Suppressor macrophage (primary cell): ENCODE data around the gene NDUFA3.

ENCODE experiments used
- DNase-seq, 4 experiments: peaks; one replicate each; pipeline ENCODE4 v3.0.0-alpha.2; 2020 to 2022

Gene NDUFA3

GRCh38 chr19:54138489-54139256, 36.0 kb downstream of the NDUFA3 start:
- peak in 1 of 4 experiments; percentile 31 for DNase-seq

GRCh38 chr19:54141356-54141755, 38.7 kb downstream of the NDUFA3 start:
- DNase-seq: no peak

- no peak for DNase-seq
Measured at GRCh38 chr19:54142166-54142780, 39.6 kb downstream of the NDUFA3 start.

GRCh38 chr19:54145541-54146158, 43.0 kb downstream of the NDUFA3 start:
- no peak for DNase-seq

- DNase-seq: no peak
Measured at GRCh38 chr19:54147676-54148075, 45.0 kb downstream of the NDUFA3 start.

GRCh38 chr19:54148158-54148557, 45.5 kb downstream of the NDUFA3 start:
- DNase-seq: no peak

GRCh38 chr19:54149021-54149812, 46.6 kb downstream of the NDUFA3 start:
- no peak for DNase-seq

GRCh38 chr19:54151362-54152035, 48.8 kb downstream of the NDUFA3 start:
- DNase-seq: no peak

GRCh38 chr19:54152267-54152666, 49.6 kb downstream of the NDUFA3 start:
- DNase-seq: no peak

- DNase-seq: no peak
Measured at GRCh38 chr19:54152878-54153524, 50.3 kb downstream of the NDUFA3 start.

GRCh38 chr19:54153731-54154326, 51.2 kb downstream of the NDUFA3 start:
- DNase-seq: no peak

GRCh38 chr19:54154603-54155345, 52.1 kb downstream of the NDUFA3 start:
- no peak for DNase-seq

- no peak for DNase-seq
Measured at GRCh38 chr19:54155694-54156093, 53.0 kb downstream of the NDUFA3 start.

- DNase-seq: no peak
Measured at GRCh38 chr19:54156490-54156889, 53.8 kb downstream of the NDUFA3 start.

- no peak for DNase-seq
Measured at GRCh38 chr19:54156953-54157352, 54.3 kb downstream of the NDUFA3 start.
